ENCODE measurements around the gene VASP.

GRCh38 chr19:45509692-45510015 lies 2.4 kb downstream of the VASP start:
- TF ChIP-seq CTCF (IDR thresholded peaks at IDR 0.05) (no peak), POLR2A (IDR thresholded peaks at IDR 0.05) (no peak)

All from heart left ventricle (tissue), 13 donors.